ENCODE measurements around the gene SLC35E4. TPM values are rescaled to one million over a fixed set of nuclear protein-coding genes. Genes with fewer than 3 reads are reported as not detected.
"Not testable (repeated sequence)": the region's sequence is repeated elsewhere in the genome, so short reads cannot be mapped to it uniquely, and the experiment has no call there.

Gene SLC35E4
- total RNA-seq, 1 donor from 2014 or later = 23.0 TPM

DNA sequence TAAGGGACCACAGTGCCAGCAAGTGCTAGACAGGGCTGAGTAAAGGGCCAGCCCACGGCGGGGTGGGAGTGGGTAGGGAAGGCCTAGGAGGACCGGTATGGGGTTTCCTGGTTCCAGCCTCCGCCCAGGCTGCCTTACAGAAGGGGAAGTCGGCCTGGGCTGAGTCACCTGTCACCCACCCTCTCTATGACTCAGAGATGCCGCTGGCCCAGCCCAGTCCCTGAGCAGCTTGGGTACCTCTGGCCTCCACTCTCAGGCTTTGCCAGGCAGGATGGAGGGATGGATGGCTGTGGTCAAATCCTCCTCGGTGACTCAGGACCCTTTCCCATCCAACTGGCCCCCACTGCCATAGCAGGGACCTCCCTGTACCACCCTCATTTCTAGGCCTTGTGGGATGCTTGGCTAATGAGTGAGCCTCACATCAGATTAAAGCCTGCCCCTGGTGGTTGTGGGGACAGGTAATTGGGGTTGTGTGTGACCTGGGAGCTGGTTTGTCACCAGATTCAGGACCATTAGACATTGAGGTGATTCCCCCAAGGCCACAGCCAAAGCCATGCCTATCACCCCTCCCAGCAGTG is 13.9 kb downstream of the SLC35E4 start:
- DNase-seq (ENCODE audit: extremely low read depth, low read depth, low spot score) = no peak

- no peak for DNase-seq (ENCODE audit: extremely low read depth, low read depth, low spot score)
These were observed 15.0 kb downstream of the SLC35E4 start for GRCh38 chr22:30650508-30651116.

DNA sequence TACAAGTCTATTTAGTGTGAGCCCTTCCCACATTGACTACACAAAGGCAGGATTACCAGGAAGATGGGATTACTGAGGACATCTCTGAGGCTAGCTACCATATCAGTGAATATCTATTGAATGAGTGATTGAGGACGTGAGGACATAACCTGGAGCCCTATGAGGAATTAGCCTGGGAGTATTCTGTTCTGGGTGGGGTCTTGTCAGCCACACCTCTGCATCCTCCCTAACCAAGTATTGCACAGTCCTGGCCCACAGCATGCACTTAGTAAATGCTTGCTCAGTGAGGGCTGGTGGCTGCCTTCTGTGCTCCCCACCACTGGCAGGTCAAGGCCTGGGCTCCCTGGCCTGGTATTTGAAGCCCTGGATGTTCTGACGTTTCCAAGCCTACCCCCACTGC is 17.3 kb downstream of the SLC35E4 start:
- no peak for DNase-seq (ENCODE audit: extremely low read depth, low read depth, low spot score)

DNA sequence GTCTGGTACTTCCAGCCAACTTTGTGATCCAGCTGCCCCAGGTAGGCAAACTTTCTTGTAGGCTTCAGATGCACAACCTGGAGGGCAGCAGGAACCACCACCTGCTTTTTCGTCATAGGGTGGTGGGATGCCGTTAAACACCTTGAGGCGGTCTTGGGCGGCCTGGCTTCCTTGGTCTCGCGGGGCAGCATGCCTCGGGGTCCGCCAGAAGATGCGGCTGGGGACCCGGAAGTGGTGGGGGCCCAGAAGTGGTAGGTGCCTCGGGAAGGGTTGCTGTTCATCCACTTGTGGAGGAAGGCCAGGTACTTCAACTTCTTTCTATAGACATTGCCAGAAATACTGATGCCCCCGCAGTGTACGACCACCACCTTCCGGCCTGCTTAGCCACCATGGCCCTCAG is 18.8 kb downstream of the SLC35E4 start:
- DNase-seq (ENCODE audit: extremely low read depth, low read depth, low spot score) = no peak

DNA sequence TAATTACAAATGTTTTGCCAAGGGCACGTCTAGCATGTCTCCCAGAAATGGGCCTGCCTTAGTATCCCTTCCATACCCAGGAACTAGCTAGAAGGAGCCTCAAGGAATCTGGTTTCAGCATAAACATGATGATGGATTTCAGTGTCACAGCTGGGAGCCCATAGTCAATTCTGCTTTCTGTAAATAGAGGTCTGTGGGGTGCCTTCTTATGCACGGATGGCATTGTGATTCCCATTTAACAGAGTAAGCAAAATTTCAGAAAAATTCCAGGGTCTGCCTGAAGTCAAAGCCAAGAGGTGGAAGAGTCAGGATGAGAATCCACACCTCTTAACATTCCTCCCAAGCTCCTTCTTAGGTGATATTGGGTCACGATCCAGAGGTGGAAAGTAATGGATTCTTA is 20.0 kb downstream of the SLC35E4 start:
- no peak for DNase-seq (ENCODE audit: extremely low read depth, low read depth, low spot score)

- DNase-seq (ENCODE audit: extremely low read depth, low read depth, low spot score) = no peak
These were observed 26.5 kb downstream of the SLC35E4 start for GRCh38 chr22:30662040-30662439.

DNA sequence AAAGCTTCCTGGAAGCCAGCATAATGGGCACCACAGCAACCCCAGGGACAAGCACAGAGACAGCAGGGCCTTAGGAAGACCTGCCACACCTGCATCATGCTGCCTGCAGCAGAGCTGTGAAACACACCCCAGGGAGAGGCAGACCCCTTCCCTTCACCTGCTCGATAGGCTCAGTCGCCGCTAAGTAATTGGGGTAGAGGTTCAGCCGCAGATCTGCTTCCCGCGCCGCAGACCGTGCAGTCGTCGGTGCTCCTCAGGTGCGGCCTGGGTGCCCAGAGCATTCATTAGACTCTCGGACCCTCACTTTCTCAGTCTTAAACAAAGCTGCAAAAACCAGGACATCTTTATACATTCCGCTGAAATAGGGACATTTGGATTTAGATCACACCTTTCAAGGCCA is 29.2 kb downstream of the SLC35E4 start:
- no peak for DNase-seq (ENCODE audit: extremely low read depth, low read depth, low spot score)

- no peak for DNase-seq (ENCODE audit: extremely low read depth, low read depth, low spot score)
These were observed 29.7 kb downstream of the SLC35E4 start for GRCh38 chr22:30665266-30665665.

DNA sequence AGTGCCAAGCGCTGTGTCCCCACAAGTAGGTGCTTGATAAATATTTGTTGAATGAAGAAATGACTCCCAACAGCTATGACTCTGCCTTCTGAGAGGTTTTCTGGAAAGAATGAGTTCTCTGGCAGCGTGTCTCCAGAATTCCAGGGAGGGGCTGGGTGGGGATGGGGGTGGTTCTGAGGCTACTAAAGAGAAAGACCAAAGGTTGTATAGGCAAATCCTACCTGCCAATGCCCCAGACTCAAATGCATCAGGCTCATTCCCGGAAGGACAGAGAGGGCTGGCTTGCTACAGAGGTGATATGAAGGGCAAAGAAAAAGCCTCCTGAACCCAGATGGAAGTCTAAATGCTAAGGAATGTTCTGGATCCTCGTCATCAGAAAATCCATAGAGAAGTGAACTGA is 30.2 kb downstream of the SLC35E4 start:
- no peak for DNase-seq (ENCODE audit: extremely low read depth, low read depth, low spot score)

- no peak for DNase-seq (ENCODE audit: extremely low read depth, low read depth, low spot score)
These were observed 31.5 kb downstream of the SLC35E4 start for GRCh38 chr22:30667107-30667493.

- DNase-seq (ENCODE audit: extremely low read depth, low read depth, low spot score) = peak; percentile 27
These were observed 32.2 kb downstream of the SLC35E4 start, which contains the start of gene DUSP18 for GRCh38 chr22:30667494-30668385. DUSP18 (minus strand) TSS chr22:30667875; CDS start chr22:30664003, 3,872 bp downstream.

DNA sequence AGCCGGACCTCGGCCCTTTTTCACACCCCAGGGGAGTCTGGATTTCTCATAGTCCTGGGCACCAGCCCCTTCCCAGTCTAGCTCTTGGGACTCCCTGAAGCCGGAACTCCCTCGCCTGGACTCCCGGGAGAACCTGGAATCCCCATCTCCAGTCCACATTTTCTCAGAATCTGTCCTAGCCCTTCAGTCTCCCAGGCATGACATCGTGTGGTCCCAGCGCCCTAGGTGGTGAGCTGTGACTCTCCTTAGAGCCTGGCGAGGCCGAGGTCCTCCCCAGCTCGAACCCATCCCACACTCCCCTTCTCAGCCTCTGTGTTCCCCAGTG is 32.8 kb downstream of the SLC35E4 start:
- DNase-seq (ENCODE audit: extremely low read depth, low read depth, low spot score) = no peak

GRCh38 chr22:30671071-30671470 is 35.5 kb downstream of the SLC35E4 start:
- DNase-seq (ENCODE audit: extremely low read depth, low read depth, low spot score) = no peak

DNA sequence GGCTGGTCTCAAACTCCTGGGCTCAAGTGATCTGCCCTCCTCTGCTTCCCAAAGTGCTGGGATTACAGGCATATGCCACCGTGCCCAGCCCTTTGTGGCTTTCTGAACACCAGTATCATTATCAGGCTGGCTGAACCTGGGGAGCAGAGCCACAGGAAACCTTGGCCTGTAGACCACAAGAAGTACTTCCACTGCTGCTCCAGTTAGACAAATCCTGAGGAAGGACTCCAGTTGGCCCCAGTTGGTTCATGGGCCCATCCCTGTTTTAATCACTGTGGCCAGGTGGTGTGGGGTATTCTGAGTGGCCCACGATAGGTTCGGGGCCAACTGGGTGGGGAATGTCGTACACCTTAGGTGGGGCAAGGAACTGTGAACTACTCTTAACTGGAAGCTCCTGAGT is 37.6 kb downstream of the SLC35E4 start:
- DNase-seq (ENCODE audit: extremely low read depth, low read depth, low spot score) = no peak

DNA sequence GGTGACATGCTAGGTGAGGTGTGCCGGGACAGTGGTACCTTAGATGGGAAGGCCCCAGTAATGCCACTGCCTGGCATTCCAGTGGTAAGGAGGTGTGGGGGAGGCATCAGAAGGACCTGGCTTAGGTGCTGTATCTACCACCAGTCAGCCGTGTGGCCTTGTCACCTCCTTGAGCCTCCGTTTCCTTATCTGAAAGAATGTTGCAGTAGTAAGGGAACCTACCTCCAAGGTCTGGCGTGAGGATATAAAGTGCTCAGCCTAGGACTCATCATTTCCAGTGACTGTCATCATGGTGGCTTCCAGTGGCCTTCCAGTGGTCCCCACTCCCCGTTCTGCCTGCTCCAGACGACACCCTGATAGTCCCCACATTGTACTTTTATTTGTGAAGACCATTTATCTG is 38.9 kb downstream of the SLC35E4 start:
- DNase-seq (ENCODE audit: extremely low read depth, low read depth, low spot score) = no peak

DNA sequence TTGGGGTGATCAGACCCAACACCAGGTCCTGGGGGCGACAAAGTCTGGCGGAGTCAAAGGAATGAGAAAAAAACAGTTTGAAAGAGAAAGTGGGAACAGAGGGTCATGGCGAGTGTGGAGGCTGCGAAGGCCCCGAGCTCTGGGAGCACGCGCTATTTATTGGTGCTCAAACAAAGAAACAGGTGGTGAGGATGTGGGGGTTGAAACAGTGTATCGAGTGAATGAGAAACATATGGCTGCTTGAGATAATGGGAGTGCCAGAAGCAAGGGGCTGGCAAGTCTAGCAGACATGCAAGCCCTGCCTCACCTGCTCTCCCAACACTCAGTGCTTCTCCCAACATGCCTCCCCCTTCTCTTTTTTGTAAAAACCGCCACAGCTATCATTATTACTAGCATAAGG is 39.9 kb downstream of the SLC35E4 start:
- no peak for DNase-seq (ENCODE audit: extremely low read depth, low read depth, low spot score)

- not testable (repeated sequence) for DNase-seq (ENCODE audit: extremely low read depth, low read depth, low spot score)
These were observed 41.0 kb downstream of the SLC35E4 start for GRCh38 chr22:30676565-30676964.

DNA sequence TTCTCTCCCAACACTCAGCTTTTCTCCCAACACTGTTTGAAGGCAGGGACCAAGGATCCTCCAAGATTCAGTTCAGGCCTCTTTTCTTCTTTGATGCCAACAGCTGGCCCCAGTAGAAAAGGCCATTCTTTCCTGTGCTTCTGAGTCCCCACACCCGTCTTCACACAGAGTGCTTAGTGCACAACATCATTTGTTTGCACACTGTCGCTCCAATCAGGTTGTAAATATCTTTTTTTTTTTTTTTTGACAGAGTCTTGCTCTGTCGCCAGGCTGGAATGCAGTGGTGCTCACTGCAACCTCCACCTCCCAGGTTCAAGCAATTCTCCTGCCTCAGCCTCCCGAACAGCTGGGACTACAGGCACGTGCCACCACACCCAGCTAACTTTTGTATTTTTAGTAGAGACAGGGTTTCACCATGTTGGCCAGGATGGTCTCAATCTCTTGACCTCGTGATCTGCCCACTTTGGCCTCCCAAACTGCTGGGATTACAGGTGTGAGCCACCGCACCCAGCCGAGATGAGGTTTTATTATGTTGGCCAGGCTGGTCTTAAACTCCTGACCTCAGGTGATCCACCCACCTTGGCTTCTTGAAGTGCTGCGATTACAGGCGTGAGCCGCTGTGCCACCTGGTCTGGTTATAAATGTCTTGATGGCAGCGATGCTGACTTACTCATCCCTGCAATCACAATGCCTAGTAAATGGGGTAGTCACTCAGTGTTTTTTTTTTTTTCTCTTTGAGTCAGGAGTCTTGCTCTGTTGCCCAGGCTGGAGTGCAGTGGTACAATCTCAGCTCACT is 44.5 kb downstream of the SLC35E4 start:
- DNase-seq (ENCODE audit: extremely low read depth, low read depth, low spot score) = not testable (repeated sequence)

DNA sequence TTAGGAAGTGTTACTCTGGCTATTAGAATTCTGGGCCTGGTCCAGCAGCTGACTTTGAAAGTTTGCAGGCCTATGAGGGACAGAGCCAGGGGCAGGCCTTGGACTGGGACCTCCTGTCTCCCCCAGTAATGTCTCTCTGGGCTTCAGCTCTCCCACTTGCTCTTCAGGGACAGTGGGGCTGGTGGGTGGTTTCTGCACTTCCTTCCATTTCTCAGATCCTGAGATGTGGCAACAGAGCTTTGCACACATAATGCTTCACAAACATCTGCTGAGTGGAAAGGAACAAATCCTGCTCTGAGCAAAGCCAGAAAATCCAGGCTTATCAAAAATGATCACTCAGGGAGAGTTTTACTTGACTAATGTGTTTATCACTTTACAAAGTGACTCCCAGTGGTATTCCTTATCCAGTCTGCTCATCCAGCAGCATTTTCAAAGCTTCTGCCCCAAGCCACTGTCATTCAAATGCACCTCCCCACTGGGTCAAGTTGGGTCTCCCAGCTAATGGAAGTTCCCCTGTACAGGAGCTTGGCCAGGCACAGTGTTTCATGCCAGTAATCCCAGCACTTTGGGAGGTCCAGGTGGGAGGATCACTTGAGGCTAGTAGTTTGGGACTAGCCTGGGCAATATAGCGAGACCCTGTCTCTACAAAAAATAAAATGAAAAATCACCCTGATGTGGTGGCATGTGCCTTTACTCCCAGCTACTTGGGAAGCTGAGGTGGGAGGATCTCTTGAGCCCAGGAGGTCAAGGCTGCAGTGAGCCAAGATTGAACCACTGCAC is 45.6 kb downstream of the SLC35E4 start:
- DNase-seq (ENCODE audit: extremely low read depth, low read depth, low spot score) = no peak

GRCh38 chr22:30681831-30682230 is 46.2 kb downstream of the SLC35E4 start:
- DNase-seq (ENCODE audit: extremely low read depth, low read depth, low spot score) = no peak

Measured in glomerular endothelial cell (primary cell).